Cardiac fibroblast (primary cell): ENCODE results near the gene RARA.
"Not testable (repeated sequence)": the region's sequence is repeated elsewhere in the genome, so short reads cannot be mapped to it uniquely, and the experiment has no call there.

ENCODE experiments used
- DNase-seq, 2 donors: peaks; one replicate each; pipeline versions ENCODE4 v3.0.0 to v3.0.0-alpha.2; 2010; ENCODE audit warnings: low read depth in 2 of 2
- H3K4me3 ChIP-seq, 2 donors: replicated peaks in 1 of 2; 1 replicate in 1 of 2; 2 replicates in 1 of 2; pipeline ENCODE4 v1.5.1; 2011; ENCODE audit warnings: low read depth in 2 of 2, low read length in 2 of 2, mild to moderate bottlenecking in 2 of 2, moderate library complexity in 1 of 2
- TF ChIP-seq, protein P1 (sequence below): IDR thresholded peaks from one replicate; pipeline ENCODE4 v1.5.1; 2011; ENCODE audit warnings: low read depth, mild to moderate bottlenecking, low read length, inconsistent platforms

Gene RARA

DNA sequence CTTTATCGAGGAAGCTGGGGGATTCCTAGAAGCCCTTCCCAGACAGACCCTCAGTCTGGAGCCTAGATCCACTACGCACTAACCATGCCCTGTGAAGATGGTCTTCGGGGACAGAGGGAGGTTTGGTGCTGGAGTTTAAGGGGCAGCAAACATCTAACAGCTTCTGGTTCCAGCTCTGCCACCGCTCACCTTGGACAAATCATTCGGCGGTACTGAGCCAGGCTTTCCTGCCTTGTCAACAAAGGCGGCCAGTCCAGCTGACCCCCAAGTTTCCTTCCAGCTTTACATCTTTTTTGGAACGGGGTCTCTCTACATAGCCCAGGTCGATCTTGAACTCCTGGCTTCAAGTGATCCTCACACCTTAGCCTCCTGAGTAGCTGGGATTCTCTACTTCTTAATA, 55.9 kb downstream of the RARA start:
- no peak overlapping the region for H3K4me3 ChIP-seq
- TF ChIP-seq, protein P1, sequence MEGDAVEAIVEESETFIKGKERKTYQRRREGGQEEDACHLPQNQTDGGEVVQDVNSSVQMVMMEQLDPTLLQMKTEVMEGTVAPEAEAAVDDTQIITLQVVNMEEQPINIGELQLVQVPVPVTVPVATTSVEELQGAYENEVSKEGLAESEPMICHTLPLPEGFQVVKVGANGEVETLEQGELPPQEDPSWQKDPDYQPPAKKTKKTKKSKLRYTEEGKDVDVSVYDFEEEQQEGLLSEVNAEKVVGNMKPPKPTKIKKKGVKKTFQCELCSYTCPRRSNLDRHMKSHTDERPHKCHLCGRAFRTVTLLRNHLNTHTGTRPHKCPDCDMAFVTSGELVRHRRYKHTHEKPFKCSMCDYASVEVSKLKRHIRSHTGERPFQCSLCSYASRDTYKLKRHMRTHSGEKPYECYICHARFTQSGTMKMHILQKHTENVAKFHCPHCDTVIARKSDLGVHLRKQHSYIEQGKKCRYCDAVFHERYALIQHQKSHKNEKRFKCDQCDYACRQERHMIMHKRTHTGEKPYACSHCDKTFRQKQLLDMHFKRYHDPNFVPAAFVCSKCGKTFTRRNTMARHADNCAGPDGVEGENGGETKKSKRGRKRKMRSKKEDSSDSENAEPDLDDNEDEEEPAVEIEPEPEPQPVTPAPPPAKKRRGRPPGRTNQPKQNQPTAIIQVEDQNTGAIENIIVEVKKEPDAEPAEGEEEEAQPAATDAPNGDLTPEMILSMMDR, result no peak

DNA sequence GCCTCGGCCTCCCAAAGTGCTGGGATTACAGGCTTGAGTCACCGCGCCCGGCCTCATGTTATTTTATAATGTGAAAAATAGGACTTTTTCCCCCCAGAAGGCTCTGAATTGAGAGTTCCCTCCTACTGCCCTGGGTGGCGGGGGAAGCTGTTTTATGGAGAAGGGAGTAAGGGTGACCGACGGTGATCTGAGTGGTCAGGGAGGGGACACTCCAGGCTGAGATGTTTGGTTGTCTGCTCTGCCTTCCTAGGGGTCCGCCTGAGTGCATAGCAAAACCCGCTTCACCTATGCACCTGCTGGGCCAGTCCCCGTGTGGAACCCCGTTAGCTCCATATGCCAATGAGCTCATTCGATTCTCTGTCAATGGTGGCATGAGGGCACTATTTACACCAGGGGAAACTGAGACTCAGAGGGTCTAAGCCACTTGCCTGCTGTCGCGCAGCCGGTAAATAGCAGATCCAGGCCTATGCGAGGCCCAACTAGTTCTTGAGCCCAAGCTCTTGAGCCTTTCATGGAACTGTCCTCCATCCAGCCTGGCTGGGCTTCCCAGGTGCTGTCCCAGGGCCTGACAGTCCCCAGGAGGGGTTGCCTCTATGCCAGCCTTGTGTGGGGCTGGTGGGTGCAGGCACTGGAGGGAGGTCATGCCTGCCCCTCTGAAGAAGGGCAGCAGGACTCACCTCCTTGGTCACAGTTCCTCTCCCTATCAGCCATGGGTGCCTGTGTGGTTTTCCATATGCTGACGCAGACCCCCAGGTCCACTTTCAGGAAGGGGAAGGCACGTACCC, 57.3 kb downstream of the RARA start:
- no peak for DNase-seq
- no peak overlapping the region for H3K4me3 ChIP-seq
- TF ChIP-seq, protein P1, result no peak

More for the DNA sequence above, 55.9 kb downstream of the RARA start:
- DNase-seq, result no peak

DNA sequence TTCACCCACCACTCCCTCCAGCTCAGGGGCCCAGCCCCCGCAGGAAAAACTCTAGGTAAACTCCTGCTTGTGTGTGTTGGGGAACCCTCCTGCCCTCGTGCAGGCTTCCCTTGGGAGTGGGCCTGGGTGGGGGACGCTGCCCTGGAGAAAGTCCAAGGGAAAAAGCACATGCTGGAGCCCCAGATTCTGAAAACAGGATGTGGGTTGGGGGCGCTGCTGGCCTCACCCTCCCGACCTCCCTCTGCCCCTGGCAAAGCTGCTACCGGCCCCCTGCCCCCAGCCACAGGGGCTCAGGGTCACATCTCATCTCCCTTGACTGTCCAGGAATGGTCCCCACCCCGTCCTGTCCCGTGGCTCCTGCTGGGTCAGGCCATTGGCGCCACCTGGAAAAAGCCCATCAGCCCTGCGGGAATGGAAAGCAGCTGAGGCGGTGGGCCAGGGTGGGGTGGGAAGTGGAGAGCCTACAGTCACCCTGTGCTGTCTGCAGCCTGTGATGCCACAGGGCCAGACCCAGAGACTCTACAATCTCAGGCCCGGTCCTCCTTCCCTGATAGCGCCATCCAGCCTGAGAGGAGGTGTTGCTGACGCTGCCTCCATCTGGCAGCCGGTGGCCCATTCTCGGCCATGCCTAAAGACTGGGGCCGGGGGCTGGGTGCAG, 58.0 kb downstream of the RARA start:
- no peak overlapping the region for H3K4me3 ChIP-seq
- no peak for DNase-seq
- TF ChIP-seq, protein P1, result no peak

DNA sequence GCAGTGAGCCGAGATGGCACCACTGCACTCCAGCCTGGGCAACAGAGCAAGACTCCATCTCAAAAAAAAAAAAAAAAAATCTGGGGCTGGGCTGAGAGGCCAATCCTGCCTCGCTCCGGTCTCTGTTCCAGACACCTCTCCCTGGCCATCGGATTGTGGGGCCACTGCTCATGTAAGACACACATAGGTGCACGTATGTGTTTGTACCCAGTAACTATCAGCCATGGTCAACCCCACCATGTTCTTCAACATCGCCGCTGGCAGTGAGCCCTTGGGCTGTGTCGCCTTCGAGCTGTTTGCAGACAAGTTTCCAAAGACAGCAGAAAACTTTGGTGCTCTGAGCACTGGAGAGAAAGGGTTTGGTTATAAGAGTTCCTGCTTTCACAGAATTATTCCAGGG, 58.7 kb downstream of the RARA start:
- DNase-seq, H3K4me3 ChIP-seq: not testable (repeated sequence)

DNA sequence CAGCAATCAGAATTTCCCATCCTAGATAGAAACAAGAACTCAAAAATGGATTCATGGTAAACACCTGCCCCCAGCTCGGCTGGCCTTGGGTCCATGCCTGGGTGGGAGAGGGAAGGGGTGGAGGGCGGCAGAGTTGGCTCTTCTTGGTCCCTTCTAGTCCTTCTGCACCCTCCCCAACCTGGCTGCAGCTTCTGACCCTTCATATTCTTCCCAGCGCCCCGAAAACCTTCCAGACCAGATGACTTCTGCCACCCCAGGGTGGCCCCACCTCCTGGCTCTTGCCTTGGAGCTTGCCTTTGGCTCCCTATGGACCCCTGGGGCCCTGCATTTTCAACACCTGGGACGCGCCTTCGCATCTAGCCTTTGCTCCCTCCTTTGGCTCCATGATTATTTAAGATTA, 60.9 kb downstream of the RARA start:
- H3K4me3 ChIP-seq, result no peak overlapping the region
- DNase-seq, result no peak
- TF ChIP-seq, protein P1, result no peak

DNA sequence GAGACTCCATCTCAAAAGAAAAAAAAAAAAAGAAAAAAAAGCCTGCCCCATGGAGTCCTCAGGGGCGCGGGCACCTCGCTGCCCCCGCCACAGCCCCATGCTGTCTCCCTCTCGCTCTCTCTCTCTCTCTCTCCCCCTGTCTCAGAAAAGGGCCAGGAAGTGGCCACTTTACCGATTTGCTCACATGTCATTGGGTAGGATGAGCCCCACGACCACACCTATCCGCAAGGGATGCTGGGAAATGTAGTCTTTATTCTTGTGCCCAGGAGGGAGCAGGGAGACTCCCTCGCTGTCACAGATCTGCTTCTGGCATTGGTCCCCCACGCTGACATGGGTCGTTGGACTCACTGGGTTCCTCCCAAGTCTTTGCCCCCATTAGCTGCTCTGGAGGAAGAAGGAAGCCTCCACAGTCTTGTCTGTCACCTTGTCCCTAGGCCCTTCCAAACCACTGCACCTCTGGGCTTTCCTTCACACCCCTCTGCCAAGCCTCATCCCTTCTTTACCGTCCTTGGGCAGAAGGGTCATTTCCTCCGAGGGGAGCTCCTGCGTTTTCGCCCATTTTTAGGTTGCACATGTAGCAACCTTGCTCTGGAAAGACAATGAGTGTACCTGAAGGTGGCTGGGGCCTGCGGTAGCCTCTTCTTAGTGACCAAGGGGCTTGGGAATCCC, 62.4 kb downstream of the RARA start:
- no peak for DNase-seq
- no peak overlapping the region for H3K4me3 ChIP-seq
- TF ChIP-seq, protein P1, result no peak

DNA sequence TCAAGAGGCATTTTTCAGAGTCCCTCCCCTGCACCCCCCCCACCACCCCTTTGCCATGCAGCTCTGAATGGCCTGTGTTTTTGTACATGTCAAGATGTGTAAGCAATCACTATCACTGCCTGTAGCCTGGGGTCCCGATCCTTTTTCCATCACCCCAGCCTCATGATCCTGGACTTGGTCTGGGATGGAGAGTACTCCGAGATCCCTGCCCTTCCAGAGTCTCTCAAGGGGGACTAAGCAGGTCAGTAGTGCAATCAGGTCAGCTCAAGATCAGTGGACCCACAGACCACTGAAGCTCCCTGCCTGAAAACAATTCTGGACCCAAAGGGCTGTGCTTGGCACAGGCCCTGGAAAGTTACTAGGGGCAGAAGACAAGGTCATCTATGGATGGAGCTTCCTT, 63.1 kb downstream of the RARA start:
- no peak overlapping the region for H3K4me3 ChIP-seq
- DNase-seq, result no peak
- TF ChIP-seq, protein P1, result no peak

DNA sequence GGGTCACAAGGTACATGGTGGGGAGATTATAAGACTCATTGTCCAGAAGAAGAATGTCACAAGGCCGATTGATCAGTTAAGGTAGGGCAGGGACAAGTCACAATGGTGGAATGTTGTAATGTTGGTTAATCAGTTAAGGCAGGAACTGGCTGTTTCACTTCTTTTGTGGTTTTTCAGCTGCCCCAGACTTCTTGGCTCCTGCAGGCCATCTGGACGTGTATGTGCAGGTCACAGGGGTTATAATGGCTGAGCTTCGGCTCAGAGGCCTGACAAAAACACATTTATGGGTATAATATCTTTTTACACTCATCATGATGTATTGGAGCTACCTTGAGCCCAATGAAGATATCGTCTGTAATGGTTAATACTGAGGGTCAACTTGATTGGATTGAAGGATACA, 63.7 kb downstream of the RARA start:
- H3K4me3 ChIP-seq, result not testable (repeated sequence)
- peak in 1 of 2 donors; percentile 57 for DNase-seq
